HepG2 (cell line): ENCODE results near the gene TMEM154. TPM values are rescaled to one million over a fixed set of nuclear protein-coding genes. Genes with fewer than 3 reads are reported as not detected.

Source experiments
- ATAC-seq: fragments of 200-7000 bp; cut with Tn5 transposase; 3 replicates; pipeline ENCODE4 v1.9.1; 2020; ENCODE audit warnings: mild to moderate bottlenecking, moderate library complexity
- BruUV-seq: library from RNA; stranded (reverse); fragments of 400-500 nt; replicated peaks from 2 replicates; lab custom pipeline; 2021; lab: Mats Ljungman, UMichigan
- CTCF ChIA-PET: fragments of 300-600 bp; formaldehyde crosslinking; extraction: SDS; loops from one replicate; lab custom pipeline; 2021; ENCODE audit warnings: low total read pairs, inconsistent platforms, low intra/inter-chr PET ratio; lab: Yijun Ruan, JAX
- POLR2A ChIA-PET: fragments of 350-600 bp; sonication (Branson Sonifier 250); formaldehyde crosslinking; loops from one replicate; lab custom pipeline; 2020; ENCODE audit warnings: antibody characterized with exemption, inconsistent platforms; lab: Yijun Ruan, JAX
- DNase-seq: peaks from one replicate; pipeline ENCODE4 v3.0.0-alpha.2; 2015; ENCODE audit warnings: low spot score
- FAIRE-seq: peaks from 3 replicates; lab custom pipeline; 2011; peaks lifted over from hg19 to GRCh38; lab: Jason Lieb, UNC
- H2AFZ ChIP-seq: one replicate; pipeline ENCODE4 v1.6.1; 2011; ENCODE audit warnings: low read length, inconsistent platforms
- H3K27ac ChIP-seq: fragments of 300-600 bp; 3 replicates; pipeline ENCODE4 v1.8.0; 2011; ENCODE audit warnings: mixed run types, mild to moderate bottlenecking, mixed read lengths, low read length, inconsistent platforms; ENCODE audit not compliant: insufficient read depth; ENCODE audit errors: extremely low read length
- H3K27me3 ChIP-seq, 2 experiments: fragments of 200-600 bp in 1 of 2; 2 replicates in 1 of 2; 3 replicates in 1 of 2; pipeline versions ENCODE4 v1.6.0 to v1.8.0; 2011; ENCODE audit warnings: low read length in 2 of 2, mild to moderate bottlenecking in 2 of 2, moderate library complexity in 2 of 2, inconsistent platforms in 1 of 2; ENCODE audit not compliant: insufficient read depth in 2 of 2, control insufficient read depth in 1 of 2
- H3K36me3 ChIP-seq, 2 experiments: fragments of 200-600 bp in 1 of 2; replicated peaks in 1 of 2; 2 replicates in 1 of 2; 3 replicates in 1 of 2; pipeline versions ENCODE4 v1.5.1 to v1.8.0; 2011; ENCODE audit warnings: low read length in 2 of 2, inconsistent platforms in 1 of 2; ENCODE audit not compliant: insufficient read depth in 2 of 2, control insufficient read depth in 1 of 2
- H3K4me1 ChIP-seq: 2 replicates; pipeline ENCODE4 v1.5.1; 2012; ENCODE audit warnings: low read length, inconsistent platforms; ENCODE audit not compliant: insufficient read depth
- H3K4me2 ChIP-seq: 2 replicates; pipeline ENCODE4 v1.6.0; 2011; ENCODE audit warnings: low read depth, low read length, inconsistent platforms
- H3K4me3 ChIP-seq, 3 experiments: fragments of 200-600 bp in 1 of 3; sonication (generic), shearing (Covaris generic) in 1 of 3; replicated peaks in 1 of 3; 2 replicates each; pipeline ENCODE4 v1.5.1; 2011 to 2016; ENCODE audit warnings: low read length in 3 of 3, inconsistent platforms in 2 of 3, low read depth in 2 of 3, mild to moderate bottlenecking in 2 of 3, control low read depth in 1 of 3, mixed read lengths in 1 of 3; ENCODE audit not compliant: insufficient read depth in 1 of 3
- H3K79me2 ChIP-seq: one replicate; pipeline ENCODE4 v1.6.1; 2011; ENCODE audit warnings: low read length, inconsistent platforms; ENCODE audit not compliant: insufficient read depth
- H3K9ac ChIP-seq: 2 replicates; pipeline ENCODE4 v1.6.0; 2011; ENCODE audit warnings: mild to moderate bottlenecking, low read depth, low read length, inconsistent platforms; ENCODE audit not compliant: insufficient read depth
- H3K9me3 ChIP-seq: 2 replicates; pipeline ENCODE4 v1.5.1; 2012; ENCODE audit warnings: mild to moderate bottlenecking, low read length
- H4K20me1 ChIP-seq: 2 replicates; pipeline ENCODE4 v1.6.0; 2011; ENCODE audit warnings: inconsistent platforms, mild to moderate bottlenecking, low read length, moderate library complexity; ENCODE audit not compliant: insufficient read depth
- ATAD3A ChIP-seq: sonication (generic); formaldehyde crosslinking; IDR thresholded peaks from 2 replicates; pipeline ENCODE4 v1.4.0; 2020; ENCODE audit warnings: missing genetic modification reagents
- FOXA1 ChIP-seq, 2 experiments: fragments of 450-650 bp in 1 of 2; sonication (generic) in 1 of 2; formaldehyde crosslinking in 1 of 2; IDR thresholded peaks; 2 replicates each; pipeline versions ENCODE4 v1.4.0 to v1.6.1; 2016 to 2020; ENCODE audit warnings: missing genetic modification reagents in 1 of 2
- GATA4 ChIP-seq: sonication (generic); IDR thresholded peaks from 2 replicates; pipeline ENCODE4 v1.6.1; 2016; ENCODE audit warnings: antibody characterized with exemption, low read depth, borderline replicate concordance
- KDM5A ChIP-seq: fragments of 200-600 bp; sonication (generic); IDR thresholded peaks from 2 replicates; pipeline ENCODE4 v1.7.0; 2018; ENCODE audit warnings: antibody characterized with exemption, mild to moderate bottlenecking, low read length, borderline replicate concordance
- SOX6 ChIP-seq, 2 experiments: fragments of 450-650 bp in 1 of 2; sonication (generic) in 1 of 2; formaldehyde crosslinking in 1 of 2; IDR thresholded peaks; 2 replicates each; pipeline versions ENCODE4 v1.4.0 to v1.6.1; 2017 to 2020; ENCODE audit warnings: antibody characterized with exemption in 1 of 2, mild to moderate bottlenecking in 1 of 2, missing genetic modification reagents in 1 of 2
- ZNF720 ChIP-seq: sonication (generic); formaldehyde crosslinking; IDR thresholded peaks from 2 replicates; pipeline ENCODE4 v1.4.0; 2020; ENCODE audit warnings: missing genetic modification reagents
- WGBS: methylation state at CpG from one replicate; pipeline ENCODE4 v1.1.6; 2017; ENCODE audit warnings: low lambda C conversion rate; 5-methylcytosine and 5-hydroxymethylcytosine counted together
- in situ Hi-C: cut with HindIII; loops from 2 replicates; pipeline ENCODE4 v1.10.0; 2017; ENCODE audit warnings: low pct_unique_long_range_greater_than_20kb; ENCODE audit not compliant: extremely low pct_ligation_motif_present
- intact Hi-C: fragments of 100-400 bp; cut with micrococcal nuclease; formaldehyde crosslinking; loops from one replicate; pipeline ENCODE4 v1.10.0; 2022; ENCODE audit not compliant: unreplicated experiment
- polyA plus RNA-seq, 8 experiments: library from polyadenylated mRNA; depleted of rRNA in 3 of 8; stranded (reverse) in 7 of 8; unstranded in 1 of 8; fragments of >200 nt; fragmentation: Illumina TruSeq in 4 of 8; extraction: Trizol in 4 of 8; gene quantifications; 2 replicates each; pipeline versions ENCODE4 v1.2.1 to v1.2.3, GENCODE V29; 2011 to 2016; ENCODE audit warnings: low read depth in 4 of 8, missing spikeins in 1 of 8, mixed read lengths in 1 of 8; ENCODE audit not compliant: insufficient read depth in 1 of 8
- total RNA-seq, 5 experiments: library from RNA; depleted of rRNA; stranded (reverse); fragments of >200 nt; fragmentation: Illumina TruSeq; extraction: Trizol; gene quantifications; 2 replicates each; pipeline ENCODE4 v1.2.3, GENCODE V29; 2016; ENCODE audit warnings: low read depth in 1 of 5
- TF ChIP-seq, protein P1 (sequence below): sonication (generic); formaldehyde crosslinking; IDR thresholded peaks from 2 replicates; pipeline ENCODE4 v1.5.0; 2020; ENCODE audit warnings: mild to moderate bottlenecking, missing genetic modification reagents, borderline replicate concordance

TMEM154 gene
- total and polyA plus RNA-seq, 2 of the 13 experiments (the other 11 are each of a cell fraction or from before 2014, with no cell fraction given), result 0.03 TPM; not detected in 1

DNA sequence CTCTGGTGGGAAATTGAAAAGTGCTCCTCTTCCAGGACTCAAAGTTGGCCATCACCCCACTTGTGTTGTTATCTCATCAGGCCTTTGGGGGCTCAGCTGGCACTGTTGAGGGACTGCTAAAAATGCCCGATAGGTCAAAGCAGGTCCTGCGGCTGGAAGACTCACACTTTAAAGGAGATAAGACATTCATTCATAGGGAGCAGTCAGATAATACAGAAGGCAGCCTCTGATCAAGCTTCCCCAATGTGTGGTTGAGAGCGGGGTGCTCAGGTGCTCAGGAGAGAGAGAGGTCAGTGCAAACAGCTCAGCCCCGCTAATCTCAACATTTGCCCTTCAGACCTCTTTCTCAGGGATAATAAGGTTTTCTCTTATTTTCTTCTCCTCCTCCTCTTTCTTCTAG is 70.3 kb downstream of the TMEM154 start:
- H3K79me2 ChIP-seq, result no peaks in the 10 kb centered on the region
- no peak for DNase-seq
- no peak overlapping the region for H3K4me2 ChIP-seq
- WGBS, result 77% methylated on average over 4 of the region's 4 CpGs
- no peak for TF ChIP-seq ATAD3A
- TF ChIP-seq FOXA1 (IDR thresholded peaks at IDR 0.05), result no peak
- no peak for TF ChIP-seq FOXA1 (CRISPR knock-in tag; IDR thresholded peaks at IDR 0.05)
- TF ChIP-seq GATA4, result no peak
- TF ChIP-seq, protein P1, sequence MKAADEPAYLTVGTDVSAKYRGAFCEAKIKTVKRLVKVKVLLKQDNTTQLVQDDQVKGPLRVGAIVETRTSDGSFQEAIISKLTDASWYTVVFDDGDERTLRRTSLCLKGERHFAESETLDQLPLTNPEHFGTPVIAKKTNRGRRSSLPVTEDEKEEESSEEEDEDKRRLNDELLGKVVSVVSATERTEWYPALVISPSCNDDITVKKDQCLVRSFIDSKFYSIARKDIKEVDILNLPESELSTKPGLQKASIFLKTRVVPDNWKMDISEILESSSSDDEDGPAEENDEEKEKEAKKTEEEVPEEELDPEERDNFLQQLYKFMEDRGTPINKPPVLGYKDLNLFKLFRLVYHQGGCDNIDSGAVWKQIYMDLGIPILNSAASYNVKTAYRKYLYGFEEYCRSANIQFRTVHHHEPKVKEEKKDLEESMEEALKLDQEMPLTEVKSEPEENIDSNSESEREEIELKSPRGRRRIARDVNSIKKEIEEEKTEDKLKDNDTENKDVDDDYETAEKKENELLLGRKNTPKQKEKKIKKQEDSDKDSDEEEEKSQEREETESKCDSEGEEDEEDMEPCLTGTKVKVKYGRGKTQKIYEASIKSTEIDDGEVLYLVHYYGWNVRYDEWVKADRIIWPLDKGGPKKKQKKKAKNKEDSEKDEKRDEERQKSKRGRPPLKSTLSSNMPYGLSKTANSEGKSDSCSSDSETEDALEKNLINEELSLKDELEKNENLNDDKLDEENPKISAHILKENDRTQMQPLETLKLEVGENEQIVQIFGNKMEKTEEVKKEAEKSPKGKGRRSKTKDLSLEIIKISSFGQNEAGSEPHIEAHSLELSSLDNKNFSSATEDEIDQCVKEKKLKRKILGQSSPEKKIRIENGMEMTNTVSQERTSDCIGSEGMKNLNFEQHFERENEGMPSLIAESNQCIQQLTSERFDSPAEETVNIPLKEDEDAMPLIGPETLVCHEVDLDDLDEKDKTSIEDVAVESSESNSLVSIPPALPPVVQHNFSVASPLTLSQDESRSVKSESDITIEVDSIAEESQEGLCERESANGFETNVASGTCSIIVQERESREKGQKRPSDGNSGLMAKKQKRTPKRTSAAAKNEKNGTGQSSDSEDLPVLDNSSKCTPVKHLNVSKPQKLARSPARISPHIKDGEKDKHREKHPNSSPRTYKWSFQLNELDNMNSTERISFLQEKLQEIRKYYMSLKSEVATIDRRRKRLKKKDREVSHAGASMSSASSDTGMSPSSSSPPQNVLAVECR, result no peak
- TF ChIP-seq SOX6 (IDR thresholded peaks at IDR 0.05), result no peak
- no peak for TF ChIP-seq SOX6 (CRISPR knock-in tag; IDR thresholded peaks at IDR 0.05)
- TF ChIP-seq ZNF720 (CRISPR knock-in tag), result no peak
- TF ChIP-seq KDM5A, result no peak
- TF ChIP-seq, all 625 proteins: peak for 0
- no peak for ATAC-seq
- Histone ChIP-seq H4K20me1 (no peaks in the 10 kb centered on the region), H3K27ac (no peak overlapping the region), H3K27me3 (peaks cover 2 to 31% of the 10 kb centered on the region in 2 experiments; a peak in 3 of 5 replicates), H2AFZ (no peak overlapping the region), H3K9ac (no peak overlapping the region), H3K36me3 (no peaks in the 10 kb centered on the region), H3K4me3 (no peak overlapping the region), H3K9me3 (no peaks in the 10 kb centered on the region), H3K4me1 (no peaks in the 10 kb centered on the region)
- no TSS peak for BruUV-seq
- intact Hi-C loops (no loop called here), in situ Hi-C loops (no loop called here)
- POLR2A ChIA-PET, result no interaction called here
- no peak for FAIRE-seq
- CTCF ChIA-PET, result no interaction called here
